Measurements from ENCODE around the gene CIAO2B.
"Not testable (repeated sequence)": the region's sequence is repeated elsewhere in the genome, so short reads cannot be mapped to it uniquely, and the experiment has no call there.

CIAO2B gene

DNA sequence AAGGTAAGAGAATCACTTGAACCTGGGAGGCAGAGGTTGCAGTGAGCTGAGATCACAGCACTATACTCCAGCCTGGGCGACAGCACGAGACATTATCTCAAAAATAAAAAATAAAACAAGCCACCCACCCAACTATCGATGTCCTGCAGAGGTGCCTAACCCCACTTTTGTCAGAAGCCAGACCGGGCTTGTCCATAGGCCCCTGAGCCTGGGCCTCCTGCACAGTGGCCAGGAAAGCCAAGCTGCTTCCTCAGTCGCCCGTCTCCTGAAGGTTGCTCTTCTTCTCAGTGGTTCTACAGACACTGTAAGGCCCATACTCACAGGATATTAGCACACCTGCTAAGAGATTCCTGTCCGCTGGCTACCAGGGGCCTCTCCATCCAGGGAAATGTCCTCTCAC lies 12.3 kb upstream of the CIAO2B start:
- Histone ChIP-seq H3K79me2 (ENCODE audit: insufficient read depth, low read length) (no peaks in the 10 kb centered on the region), H3K27me3 (ENCODE audit: insufficient read depth, low read length, poor library complexity) (peaks cover 13% of the 10 kb centered on the region), H3K4me1 (ENCODE audit: insufficient read depth, low read length) (peaks cover 12% of the 10 kb centered on the region), H3K4me3 (ENCODE audit: low read depth in 1 of 2, low read length in 2 of 2) (no peak overlapping the region), H3K9ac (ENCODE audit: low read depth, low read length) (no peak overlapping the region), H4K20me1 (ENCODE audit: insufficient read depth, low read length) (0 out of 2 replicates have a peak, but pooled peaks cover 3% of the 10 kb centered on the region), H3K36me3 (ENCODE audit: insufficient read depth, low read length) (peaks cover 25% of the 10 kb centered on the region), H3K4me2 (ENCODE audit: insufficient read depth, low read length) (no peak overlapping the region), H3K27ac (ENCODE audit: low read length) (no peak overlapping the region), H2AFZ (ENCODE audit: low read depth, low read length) (no peak overlapping the region), H3K9me3 (ENCODE audit: insufficient read depth, low read length, severe bottlenecking) (no peaks in the 10 kb centered on the region)
- TF ChIP-seq EZH2 (IDR thresholded peaks at IDR 0.05; ENCODE audit: borderline replicate concordance, low read depth, low read length, severe bottlenecking), result no peak
- TF ChIP-seq, protein P1, sequence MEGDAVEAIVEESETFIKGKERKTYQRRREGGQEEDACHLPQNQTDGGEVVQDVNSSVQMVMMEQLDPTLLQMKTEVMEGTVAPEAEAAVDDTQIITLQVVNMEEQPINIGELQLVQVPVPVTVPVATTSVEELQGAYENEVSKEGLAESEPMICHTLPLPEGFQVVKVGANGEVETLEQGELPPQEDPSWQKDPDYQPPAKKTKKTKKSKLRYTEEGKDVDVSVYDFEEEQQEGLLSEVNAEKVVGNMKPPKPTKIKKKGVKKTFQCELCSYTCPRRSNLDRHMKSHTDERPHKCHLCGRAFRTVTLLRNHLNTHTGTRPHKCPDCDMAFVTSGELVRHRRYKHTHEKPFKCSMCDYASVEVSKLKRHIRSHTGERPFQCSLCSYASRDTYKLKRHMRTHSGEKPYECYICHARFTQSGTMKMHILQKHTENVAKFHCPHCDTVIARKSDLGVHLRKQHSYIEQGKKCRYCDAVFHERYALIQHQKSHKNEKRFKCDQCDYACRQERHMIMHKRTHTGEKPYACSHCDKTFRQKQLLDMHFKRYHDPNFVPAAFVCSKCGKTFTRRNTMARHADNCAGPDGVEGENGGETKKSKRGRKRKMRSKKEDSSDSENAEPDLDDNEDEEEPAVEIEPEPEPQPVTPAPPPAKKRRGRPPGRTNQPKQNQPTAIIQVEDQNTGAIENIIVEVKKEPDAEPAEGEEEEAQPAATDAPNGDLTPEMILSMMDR (IDR thresholded peaks at IDR 0.05; ENCODE audit: borderline replicate concordance, extremely low read depth, low read length, poor library complexity, severe bottlenecking), result no peak
- ATAC-seq (ENCODE audit: insufficient read depth, low read depth), result no peak
- no peak for DNase-seq

- no peak overlapping the region for H3K27ac ChIP-seq (ENCODE audit: low read length)
- H3K9ac ChIP-seq (ENCODE audit: low read depth, low read length), result no peak overlapping the region
- peaks cover 3% of the 10 kb centered on the region; the same call in 1 of the 2 replicates for H4K20me1 ChIP-seq (ENCODE audit: insufficient read depth, low read length)
- H3K36me3 ChIP-seq (ENCODE audit: insufficient read depth, low read length), result peaks cover 31% of the 10 kb centered on the region
- no peak for DNase-seq
- no peak for ATAC-seq (ENCODE audit: insufficient read depth, low read depth)
- H3K27me3 ChIP-seq (ENCODE audit: insufficient read depth, low read length, poor library complexity), result peaks cover 13% of the 10 kb centered on the region
- H2AFZ ChIP-seq (ENCODE audit: low read depth, low read length), result no peak overlapping the region
- TF ChIP-seq, protein P1 (IDR thresholded peaks at IDR 0.05; ENCODE audit: borderline replicate concordance, extremely low read depth, low read length, poor library complexity, severe bottlenecking), result no peak
- TF ChIP-seq EZH2 (IDR thresholded peaks at IDR 0.05; ENCODE audit: borderline replicate concordance, low read depth, low read length, severe bottlenecking), result no peak
- no peak overlapping the region for H3K4me3 ChIP-seq (ENCODE audit: low read depth in 1 of 2, low read length in 2 of 2)
- no peak overlapping the region for H3K4me2 ChIP-seq (ENCODE audit: insufficient read depth, low read length)
- H3K79me2 ChIP-seq (ENCODE audit: insufficient read depth, low read length), result no peaks in the 10 kb centered on the region
- H3K9me3 ChIP-seq (ENCODE audit: insufficient read depth, low read length, severe bottlenecking), result no peaks in the 10 kb centered on the region
- H3K4me1 ChIP-seq (ENCODE audit: insufficient read depth, low read length), result peaks cover 12% of the 10 kb centered on the region
Observed at GRCh38 chr16:66945939-66946338, 11.7 kb upstream of the CIAO2B start.

DNA sequence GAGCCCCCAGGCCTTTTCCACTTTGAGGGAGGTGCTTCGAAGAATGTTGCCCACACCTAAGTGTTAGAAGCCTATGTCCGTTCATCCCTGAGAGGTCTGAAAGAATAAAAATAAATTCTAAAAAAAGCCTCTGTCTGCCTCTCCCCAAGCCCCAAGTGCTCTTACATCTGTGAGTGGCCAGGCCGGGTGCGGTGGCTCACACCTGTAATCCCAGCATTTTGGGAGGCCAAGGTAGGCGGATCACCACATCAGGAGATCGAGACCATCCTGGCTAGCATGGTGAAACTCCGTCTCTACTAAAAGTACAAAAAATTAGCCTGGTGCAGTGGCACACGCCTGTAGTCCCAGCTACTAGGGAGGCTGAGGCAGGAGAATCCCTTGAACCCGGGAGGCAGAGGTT lies 10.8 kb upstream of the CIAO2B start:
- H3K9ac ChIP-seq (ENCODE audit: low read depth, low read length); H3K27ac ChIP-seq (ENCODE audit: low read length); H3K4me3 ChIP-seq (ENCODE audit: low read depth in 1 of 2, low read length in 2 of 2); ATAC-seq (ENCODE audit: insufficient read depth, low read depth); H3K9me3 ChIP-seq (ENCODE audit: insufficient read depth, low read length, severe bottlenecking); DNase-seq; H3K4me2 ChIP-seq (ENCODE audit: insufficient read depth, low read length); H2AFZ ChIP-seq (ENCODE audit: low read depth, low read length); H3K79me2 ChIP-seq (ENCODE audit: insufficient read depth, low read length); H4K20me1 ChIP-seq (ENCODE audit: insufficient read depth, low read length): not testable (repeated sequence)
- peaks cover 12% of the 10 kb centered on the region for H3K4me1 ChIP-seq (ENCODE audit: insufficient read depth, low read length)
- H3K27me3 ChIP-seq (ENCODE audit: insufficient read depth, low read length, poor library complexity), result peaks cover 13% of the 10 kb centered on the region
- H3K36me3 ChIP-seq (ENCODE audit: insufficient read depth, low read length), result peaks cover 41% of the 10 kb centered on the region

GRCh38 chr16:66944054-66944441 lies 9.8 kb upstream of the CIAO2B start:
- peaks cover 9% of the 10 kb centered on the region for H3K27me3 ChIP-seq (ENCODE audit: insufficient read depth, low read length, poor library complexity)
- H3K9me3 ChIP-seq (ENCODE audit: insufficient read depth, low read length, severe bottlenecking), result no peaks in the 10 kb centered on the region
- TF ChIP-seq, protein P1 (IDR thresholded peaks at IDR 0.05; ENCODE audit: borderline replicate concordance, extremely low read depth, low read length, poor library complexity, severe bottlenecking), result no peak
- no peak overlapping the region for H2AFZ ChIP-seq (ENCODE audit: low read depth, low read length)
- no peaks in the 10 kb centered on the region for H3K79me2 ChIP-seq (ENCODE audit: insufficient read depth, low read length)
- no peak overlapping the region for H3K9ac ChIP-seq (ENCODE audit: low read depth, low read length)
- ATAC-seq (ENCODE audit: insufficient read depth, low read depth), result no peak
- H3K36me3 ChIP-seq (ENCODE audit: insufficient read depth, low read length), result peaks cover 49% of the 10 kb centered on the region
- H3K27ac ChIP-seq (ENCODE audit: low read length), result no peak overlapping the region
- H3K4me2 ChIP-seq (ENCODE audit: insufficient read depth, low read length), result no peak overlapping the region
- H3K4me1 ChIP-seq (ENCODE audit: insufficient read depth, low read length), result peaks cover 12% of the 10 kb centered on the region
- no peak overlapping the region for H3K4me3 ChIP-seq (ENCODE audit: low read depth in 1 of 2, low read length in 2 of 2)
- H4K20me1 ChIP-seq (ENCODE audit: insufficient read depth, low read length), result peaks cover 8% of the 10 kb centered on the region
- DNase-seq, result no peak

Data from DND-41 (cell line).